SJCRH30 (cell line): ENCODE results near the gene SPEM3. TPM values are rescaled to one million over a fixed set of nuclear protein-coding genes. Genes with fewer than 3 reads are reported as not detected.

Experiments used
- DNase-seq, 2 experiments: peaks; one replicate each; pipeline ENCODE4 v3.0.0-alpha.2; 2015 to 2020
- H3K27ac ChIP-seq: fragments of 250-450 bp; sonication (Bioruptor Pico); 2 replicates; pipeline ENCODE4 v1.5.1; 2020; ENCODE audit warnings: mild to moderate bottlenecking, moderate library complexity
- H3K27me3 ChIP-seq: fragments of 250-450 bp; sonication (Bioruptor Pico); 2 replicates; pipeline ENCODE4 v1.5.1; 2020; ENCODE audit warnings: mild to moderate bottlenecking, moderate library complexity
- H3K36me3 ChIP-seq: fragments of 250-450 bp; sonication (Bioruptor Pico); 2 replicates; pipeline ENCODE4 v1.5.1; 2020; ENCODE audit warnings: mild to moderate bottlenecking, moderate library complexity
- H3K4me1 ChIP-seq: fragments of 250-450 bp; sonication (Bioruptor Pico); 2 replicates; pipeline ENCODE4 v1.5.1; 2020; ENCODE audit warnings: mild to moderate bottlenecking, moderate library complexity
- H3K4me3 ChIP-seq: fragments of 250-450 bp; sonication (Bioruptor Pico); 2 replicates; pipeline ENCODE4 v1.5.1; 2020; ENCODE audit warnings: mild to moderate bottlenecking, moderate library complexity
- H3K9me3 ChIP-seq: fragments of 250-450 bp; sonication (Bioruptor Pico); replicated peaks from 2 replicates; pipeline ENCODE4 v1.5.1; 2020; ENCODE audit warnings: mild to moderate bottlenecking, moderate library complexity
- total RNA-seq: library from RNA; depleted of rRNA; stranded (reverse); fragments of >200 nt; shearing (Covaris generic); gene quantifications from 2 replicates; pipeline ENCODE4 v1.2.3, GENCODE V29; 2014

SPEM3 gene
- total RNA-seq, 1 experiment from 2014 or later = not detected

GRCh38 chr17:7393613-7394451 is 34.8 kb upstream of the SPEM3 start:
- Histone ChIP-seq H3K9me3 (no peaks in the 10 kb centered on the region), H3K27ac (peak overlapping the region; percentile 32), H3K4me1 (no peaks in the 10 kb centered on the region), H3K4me3 (peak overlapping the region; percentile 65), H3K36me3 (no peaks in the 10 kb centered on the region), H3K27me3 (no peaks in the 10 kb centered on the region)
- peak; percentile 47 to 54 for DNase-seq

- Histone ChIP-seq H3K36me3 (no peaks in the 10 kb centered on the region), H3K9me3 (no peaks in the 10 kb centered on the region), H3K27ac (peak within 1 kb of the TSS; percentile 32), H3K4me1 (no peaks in the 10 kb centered on the region), H3K27me3 (no peaks in the 10 kb centered on the region), H3K4me3 (peak within 1 kb of the TSS; percentile 65)
- peak; percentile 81 to 83 for DNase-seq
Measured at GRCh38 chr17:7394452-7395191, 34.0 kb upstream of the SPEM3 start, which contains the start of gene PLSCR3. PLSCR3 (minus strand) TSS chr17:7394525; CDS start chr17:7394110, 415 bp downstream.

GRCh38 chr17:7396147-7396546 is 32.5 kb upstream of the SPEM3 start:
- Histone ChIP-seq H3K27me3 (no peaks in the 10 kb centered on the region), H3K4me1 (no peaks in the 10 kb centered on the region), H3K27ac (no peak overlapping the region), H3K4me3 (no peak overlapping the region), H3K36me3 (no peaks in the 10 kb centered on the region), H3K9me3 (no peaks in the 10 kb centered on the region)
- no peak for DNase-seq

- Histone ChIP-seq H3K9me3 (no peaks in the 10 kb centered on the region), H3K27ac (no peak overlapping the region), H3K4me1 (no peaks in the 10 kb centered on the region), H3K27me3 (no peaks in the 10 kb centered on the region), H3K36me3 (no peaks in the 10 kb centered on the region), H3K4me3 (no peak overlapping the region)
- DNase-seq = no peak
Measured at GRCh38 chr17:7398612-7399011, 30.0 kb upstream of the SPEM3 start.

- peak; percentile 58 to 63 for DNase-seq
- Histone ChIP-seq H3K9me3 (no peaks in the 10 kb centered on the region), H3K4me1 (no peaks in the 10 kb centered on the region), H3K36me3 (no peaks in the 10 kb centered on the region), H3K4me3 (peak overlapping the region; percentile 68), H3K27ac (peak overlapping the region; percentile 37; the same call in 1 of the 2 replicates), H3K27me3 (no peaks in the 10 kb centered on the region)
Measured at GRCh38 chr17:7403043-7403726, 25.5 kb upstream of the SPEM3 start.

GRCh38 chr17:7403727-7403976 is 25.0 kb upstream of the SPEM3 start:
- peak overlapping the region; percentile 37; the same call in 1 of the 2 replicates for H3K27ac ChIP-seq
- no peaks in the 10 kb centered on the region for H3K36me3 ChIP-seq
- H3K4me1 ChIP-seq = no peaks in the 10 kb centered on the region
- DNase-seq = no peak
- H3K4me3 ChIP-seq = peak overlapping the region; percentile 68
- no peaks in the 10 kb centered on the region for H3K9me3 ChIP-seq
- no peaks in the 10 kb centered on the region for H3K27me3 ChIP-seq

GRCh38 chr17:7403977-7404736 is 24.5 kb upstream of the SPEM3 start, which contains the start of gene TMEM256:
TMEM256 (minus strand) TSS chr17:7404097; CDS start chr17:7404084, 13 bp downstream.
- Histone ChIP-seq H3K4me1 (no peaks in the 10 kb centered on the region), H3K27ac (peak within 1 kb of the TSS; percentile 37; the same call in 1 of the 2 replicates), H3K36me3 (no peaks in the 10 kb centered on the region), H3K4me3 (peak within 1 kb of the TSS; percentile 68), H3K9me3 (no peaks in the 10 kb centered on the region), H3K27me3 (no peaks in the 10 kb centered on the region)
- peak; percentile 95 to 98 for DNase-seq

GRCh38 chr17:7404737-7405349 is 23.8 kb upstream of the SPEM3 start:
- H3K4me1 ChIP-seq = no peaks in the 10 kb centered on the region
- H3K27me3 ChIP-seq = no peaks in the 10 kb centered on the region
- DNase-seq = peak in 1 of 2 experiments; percentile 42
- peak overlapping the region; percentile 68 for H3K4me3 ChIP-seq
- H3K27ac ChIP-seq = peak overlapping the region; percentile 11; the same call in 1 of the 2 replicates
- H3K36me3 ChIP-seq = no peaks in the 10 kb centered on the region
- no peaks in the 10 kb centered on the region for H3K9me3 ChIP-seq

- H3K27ac ChIP-seq = no peak overlapping the region
Measured at GRCh38 chr17:7405350-7406234, 23.1 kb upstream of the SPEM3 start.

GRCh38 chr17:7406235-7406825 is 22.3 kb upstream of the SPEM3 start:
- H3K4me3 ChIP-seq = peak overlapping the region; percentile 68; the same call in 1 of the 2 replicates
- no peaks in the 10 kb centered on the region for H3K9me3 ChIP-seq
- no peaks in the 10 kb centered on the region for H3K4me1 ChIP-seq
- DNase-seq = no peak
- H3K27ac ChIP-seq = no peak overlapping the region
- no peaks in the 10 kb centered on the region for H3K36me3 ChIP-seq
- H3K27me3 ChIP-seq = no peaks in the 10 kb centered on the region

More at GRCh38 chr17:7405350-7406234, 23.1 kb upstream of the SPEM3 start:
- H3K4me3 ChIP-seq = peak overlapping the region; percentile 68
- H3K36me3 ChIP-seq = no peaks in the 10 kb centered on the region
- H3K27me3 ChIP-seq = no peaks in the 10 kb centered on the region
- H3K4me1 ChIP-seq = no peaks in the 10 kb centered on the region
- no peaks in the 10 kb centered on the region for H3K9me3 ChIP-seq
- DNase-seq = peak; percentile 10 to 29

GRCh38 chr17:7407082-7407481 is 21.6 kb upstream of the SPEM3 start:
- Histone ChIP-seq H3K36me3 (no peaks in the 10 kb centered on the region), H3K27me3 (no peaks in the 10 kb centered on the region), H3K4me3 (no peak overlapping the region), H3K9me3 (no peaks in the 10 kb centered on the region), H3K27ac (no peak overlapping the region), H3K4me1 (no peaks in the 10 kb centered on the region)
- no peak for DNase-seq

- H3K4me3 ChIP-seq = no peak within 1 kb of the TSS
- no peaks in the 10 kb centered on the region for H3K9me3 ChIP-seq
- no peak within 1 kb of the TSS for H3K27ac ChIP-seq
- no peaks in the 10 kb centered on the region for H3K27me3 ChIP-seq
- no peaks in the 10 kb centered on the region for H3K36me3 ChIP-seq
- no peak for DNase-seq
- H3K4me1 ChIP-seq = no peaks in the 10 kb centered on the region
Measured at GRCh38 chr17:7407485-7408251, 21.0 kb upstream of the SPEM3 start, which contains the start of gene NLGN2. NLGN2 (plus strand) TSS chr17:7407845; CDS start chr17:7408256, 411 bp downstream.
